CD14-positive monocyte (primary cell): ENCODE measurements around the gene KISS1. TPM values are rescaled to one million over a fixed set of nuclear protein-coding genes. Genes with fewer than 3 reads are reported as not detected.

ENCODE experiments used
- DNase-seq, 3 donors: peaks; one replicate each; pipeline ENCODE4 v3.0.0-alpha.2; 2011 to 2022
- H2AFZ ChIP-seq: 2 replicates; pipeline ENCODE4 v1.6.0; 2012; ENCODE audit warnings: mild to moderate bottlenecking, low read depth, low read length, inconsistent platforms; ENCODE audit not compliant: insufficient read depth, poor library complexity, severe bottlenecking
- H3K27ac ChIP-seq, 2 donors: 1 replicate in 1 of 2; 2 replicates in 1 of 2; pipeline ENCODE4 v1.5.1; 2012 to 2013; ENCODE audit warnings: low read length in 2 of 2, control low read depth in 1 of 2, inconsistent platforms in 1 of 2, low read depth in 1 of 2, mild to moderate bottlenecking in 1 of 2
- H3K27me3 ChIP-seq, 2 donors: one replicate each; pipeline versions ENCODE4 v1.6.0 to v1.6.1; 2011 to 2013; ENCODE audit warnings: low read length in 2 of 2; ENCODE audit not compliant: control insufficient read depth in 2 of 2, insufficient read depth in 2 of 2
- H3K36me3 ChIP-seq, 2 donors: replicated peaks in 1 of 2; 1 replicate in 1 of 2; 2 replicates in 1 of 2; pipeline versions ENCODE4 v1.5.1 to v1.6.1; 2012 to 2013; ENCODE audit warnings: low read length in 2 of 2, control low read depth in 1 of 2, inconsistent platforms in 1 of 2, mild to moderate bottlenecking in 1 of 2; ENCODE audit not compliant: insufficient read depth in 2 of 2, control insufficient read depth in 1 of 2
- H3K4me1 ChIP-seq, 2 donors: 1 replicate in 1 of 2; 2 replicates in 1 of 2; pipeline versions ENCODE4 v1.5.1 to v1.6.1; 2012 to 2013; ENCODE audit warnings: low read length in 2 of 2, control low read depth in 1 of 2, inconsistent platforms in 1 of 2, mild to moderate bottlenecking in 1 of 2, moderate library complexity in 1 of 2; ENCODE audit not compliant: insufficient read depth in 2 of 2, control insufficient read depth in 1 of 2
- H3K4me2 ChIP-seq: replicated peaks from 2 replicates; pipeline ENCODE3; 2012; ENCODE audit warnings: low read length, moderate library complexity, mild to moderate bottlenecking; ENCODE audit not compliant: poor library complexity, severe bottlenecking; ENCODE audit errors: extremely low read depth
- H3K4me3 ChIP-seq, 3 experiments: fragments of 200-600 bp in 1 of 3; sonication (generic) in 1 of 3; replicated peaks in 1 of 3; 1 replicate in 2 of 3; 2 replicates in 1 of 3; pipeline ENCODE4 v1.5.1; 2011 to 2013; ENCODE audit warnings: low read length in 3 of 3, mild to moderate bottlenecking in 3 of 3, control low read depth in 2 of 3, low read depth in 2 of 3, inconsistent platforms in 1 of 3, moderate library complexity in 1 of 3
- H3K79me2 ChIP-seq: 2 replicates; pipeline ENCODE4 v1.6.0; 2012; ENCODE audit warnings: mild to moderate bottlenecking, control low read depth, inconsistent platforms, low read length, moderate library complexity; ENCODE audit not compliant: insufficient read depth
- H3K9ac ChIP-seq: 2 replicates; pipeline ENCODE4 v1.6.0; 2017; ENCODE audit warnings: low read length, mild to moderate bottlenecking; ENCODE audit not compliant: insufficient read depth, poor library complexity, severe bottlenecking
- H3K9me3 ChIP-seq, 2 donors: replicated peaks in 1 of 2; 1 replicate in 1 of 2; 2 replicates in 1 of 2; pipeline versions ENCODE4 v1.5.1 to v1.6.1; 2012 to 2013; ENCODE audit warnings: low read length in 2 of 2, control low read depth in 1 of 2; ENCODE audit not compliant: control insufficient read depth in 1 of 2, insufficient read depth in 1 of 2
- H4K20me1 ChIP-seq: 2 replicates; pipeline ENCODE4 v1.6.0; 2012; ENCODE audit warnings: mild to moderate bottlenecking, low read length, control low read depth, moderate library complexity; ENCODE audit not compliant: insufficient read depth
- H3K27ac Mint-ChIP-seq, 7 donors: one replicate each; pipeline ENCODE4 v1.8.0; 2020; ENCODE audit warnings: mild to moderate bottlenecking in 7 of 7, mixed read lengths in 7 of 7, moderate library complexity in 6 of 7, inconsistent platforms in 2 of 7
- H3K27me3 Mint-ChIP-seq, 3 donors: one replicate each; pipeline ENCODE4 v1.8.0; 2021 to 2022; ENCODE audit warnings: low read depth in 3 of 3, mild to moderate bottlenecking in 3 of 3, mixed read lengths in 3 of 3, moderate library complexity in 3 of 3, inconsistent platforms in 1 of 3
- H3K36me3 Mint-ChIP-seq, 2 donors: one replicate each; pipeline ENCODE4 v1.8.0; 2020; ENCODE audit warnings: mixed read lengths in 2 of 2, inconsistent platforms in 1 of 2, mild to moderate bottlenecking in 1 of 2
- H3K4me1 Mint-ChIP-seq: one replicate; pipeline ENCODE4 v1.8.0; 2020; ENCODE audit warnings: mild to moderate bottlenecking, mixed read lengths
- H3K4me3 Mint-ChIP-seq, 2 donors: one replicate each; pipeline ENCODE4 v1.8.0; 2020; ENCODE audit warnings: mild to moderate bottlenecking in 2 of 2, mixed read lengths in 2 of 2, moderate library complexity in 1 of 2
- H3K9me3 Mint-ChIP-seq, 7 donors: one replicate each; pipeline ENCODE4 v1.8.0; 2020 to 2022; ENCODE audit warnings: mixed read lengths in 7 of 7, mild to moderate bottlenecking in 6 of 7, moderate library complexity in 6 of 7, inconsistent platforms in 2 of 7
- CTCF ChIP-seq: fragments of 200-600 bp; IDR thresholded peaks from one replicate; pipeline ENCODE4 v1.8.0; 2022; ENCODE audit warnings: antibody characterized with exemption, mild to moderate bottlenecking
- WGBS: methylation state at CpG from one replicate; pipeline ENCODE4 v1.1.5; 2013; ENCODE audit warnings: missing lambda C conversion rate; ENCODE audit not compliant: insufficient coverage; 5-methylcytosine and 5-hydroxymethylcytosine counted together
- intact Hi-C, 2 donors: fragments of 100-400 bp; cut with micrococcal nuclease; formaldehyde crosslinking; loops; one replicate each; pipeline versions ENCODE4 v1.15.0 to v1.15.1; 2023
- polyA plus RNA-seq, 3 donors: library from polyadenylated mRNA; depleted of rRNA in 1 of 3; unstranded in 2 of 3; stranded (reverse) in 1 of 3; fragments of 300-500 nt in 2 of 3; fragments of >200 nt in 1 of 3; fragmentation: Illumina TruSeq in 2 of 3; gene quantifications; 1 replicate in 2 of 3; 2 replicates in 1 of 3; pipeline ENCODE4 v1.2.3, GENCODE V29; 2012 to 2021

The KISS1 gene
- polyA plus RNA-seq, 3 donors, result not detected

DNA sequence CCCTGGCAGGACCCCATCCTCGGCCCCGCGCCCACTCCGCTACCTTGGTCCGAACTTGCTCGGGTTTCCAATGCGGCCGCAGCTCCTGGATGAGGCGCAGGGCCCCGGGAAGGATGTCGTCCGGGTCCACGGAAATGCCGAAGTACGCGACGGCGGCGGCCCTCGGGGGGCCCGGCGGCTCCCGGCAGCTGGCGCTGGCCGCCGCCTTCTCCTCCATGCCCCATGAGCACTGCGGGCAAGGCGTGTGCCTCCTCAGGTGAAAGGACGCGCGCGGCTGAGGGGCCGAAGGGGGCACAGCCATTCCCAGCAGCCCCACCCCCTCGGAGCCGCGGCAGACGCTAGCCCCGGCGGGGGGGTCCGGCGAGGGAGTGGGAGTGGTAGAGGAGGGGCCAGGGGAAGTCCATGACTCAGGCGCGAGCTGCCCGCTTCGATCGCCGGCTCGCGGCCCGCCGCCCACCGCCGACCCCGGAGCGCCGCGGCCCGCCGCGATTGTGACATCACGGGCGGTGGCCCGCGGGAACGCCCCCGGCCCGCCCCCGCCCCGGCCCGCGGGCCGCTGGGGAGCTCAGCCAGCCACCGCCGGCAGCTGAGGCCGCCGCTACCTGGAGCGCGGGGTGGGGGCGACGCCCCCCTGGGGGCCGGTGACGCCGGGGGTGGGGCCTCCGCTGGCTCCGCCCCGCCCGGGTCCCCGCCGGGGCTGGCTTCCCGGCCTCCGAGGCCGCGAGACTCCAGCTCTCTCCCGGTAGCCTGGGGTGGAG, 44.6 kb downstream of the KISS1 start, which contains the start of gene ETNK2:
ETNK2 (minus strand) TSS at position 493 of the 758 bp plus-strand sequence; CDS start at position 301, 192 bp downstream.
- no peaks in the 10 kb centered on the region for H3K9me3 ChIP-seq
- Mint-ChIP-seq H3K4me3 (peak within 1 kb of the TSS; percentile 71 to 85), H3K27me3 (peaks cover 36 to 48% (median 45%) of the 10 kb centered on the region in 3 donors), H3K36me3 (no peaks in the 10 kb centered on the region), H3K9me3 (peaks cover 0 to 2% (median 0%) of the 10 kb centered on the region in 7 donors), H3K4me1 (peaks cover 9% of the 10 kb centered on the region), H3K27ac (peak within 1 kb of the TSS in 3 of 7 donors; percentile 15 to 59 (median 42))
- intact Hi-C loops, result no loop called here
- peak within 1 kb of the TSS; percentile 24 to 70 (median 39) for H3K4me3 ChIP-seq
- peak within 1 kb of the TSS; percentile 85 for H2AFZ ChIP-seq
- peaks cover 9 to 18% of the 10 kb centered on the region in 2 donors for H3K4me1 ChIP-seq
- H3K79me2 ChIP-seq, result no peaks in the 10 kb centered on the region
- peak; percentile 26 to 42 (median 29) for DNase-seq
- peak within 1 kb of the TSS; percentile 83 for H3K4me2 ChIP-seq
- H3K27me3 ChIP-seq, result peaks cover 8 to 35% of the 10 kb centered on the region in 2 donors
- peak within 1 kb of the TSS; percentile 57 for H3K9ac ChIP-seq
- TF ChIP-seq CTCF, result no peak
- no peaks in the 10 kb centered on the region for H4K20me1 ChIP-seq
- H3K36me3 ChIP-seq, result no peaks in the 10 kb centered on the region
- under 1% methylated on average over 69 of the region's 94 CpGs for WGBS
- H3K27ac ChIP-seq, result no peak within 1 kb of the TSS

GRCh38 chr1:204150702-204151551, 45.4 kb downstream of the KISS1 start:
- Mint-ChIP-seq H3K27me3 (peaks cover 36 to 48% (median 43%) of the 10 kb centered on the region in 3 donors), H3K4me3 (peak overlapping the region in 1 of 2 donors; percentile 63), H3K27ac (peak overlapping the region in 1 of 7 donors; percentile 42), H3K36me3 (no peaks in the 10 kb centered on the region), H3K9me3 (peaks cover 0 to 2% (median 0%) of the 10 kb centered on the region in 7 donors), H3K4me1 (peaks cover 9% of the 10 kb centered on the region)
- H3K27me3 ChIP-seq, result peaks cover 8 to 35% of the 10 kb centered on the region in 2 donors
- H3K4me3 ChIP-seq, result peak overlapping the region in 2 of 3 experiments; percentile 24 to 70
- no peaks in the 10 kb centered on the region for H3K79me2 ChIP-seq
- H4K20me1 ChIP-seq, result no peaks in the 10 kb centered on the region
- DNase-seq, result no peak
- TF ChIP-seq CTCF, result no peak
- H3K9ac ChIP-seq, result no peak overlapping the region
- intact Hi-C loops, result no loop called here
- WGBS, result 41% methylated on average over 26 of the region's 33 CpGs
- peak overlapping the region; percentile 83 for H3K4me2 ChIP-seq
- no peaks in the 10 kb centered on the region for H3K9me3 ChIP-seq
- no peaks in the 10 kb centered on the region for H3K36me3 ChIP-seq
- H3K4me1 ChIP-seq, result peaks cover 9 to 18% of the 10 kb centered on the region in 2 donors
- no peak overlapping the region for H3K27ac ChIP-seq
- H2AFZ ChIP-seq, result peak overlapping the region; percentile 85
